GM12878 (cell line): ENCODE measurements around the gene PEAR1.
A peak's percentile ranks its signal among the peaks of the same experiment; 100 is the strongest.

Source experiments
- ATF7 ChIP-seq: fragments of 450-650 bp; IDR thresholded peaks from 2 replicates; pipeline ENCODE4 v1.6.1; 2016; ENCODE audit warnings: low read depth, mild to moderate bottlenecking
- CHD1 ChIP-seq: IDR thresholded peaks from 2 replicates; pipeline ENCODE4 v1.6.1; 2012; ENCODE audit warnings: low read depth, low read length, improper control_type of control experiment
- CTCF ChIP-seq, 3 experiments: IDR thresholded peaks in 2 of 3; conservative IDR thresholded peaks in 1 of 3; 2 replicates each; pipeline ENCODE4 v1.5.1; 2011; ENCODE audit warnings: low read depth in 3 of 3, low read length in 3 of 3, mild to moderate bottlenecking in 3 of 3, control low read depth in 2 of 3, moderate library complexity in 2 of 3, inconsistent platforms in 1 of 3, mixed read lengths in 1 of 3; ENCODE audit not compliant: control insufficient read depth in 2 of 3, insufficient read depth in 1 of 3; ENCODE audit errors: extremely low read depth in 1 of 3
- ELK1 ChIP-seq: IDR thresholded peaks from 2 replicates; pipeline ENCODE4 v1.6.1; 2012; ENCODE audit warnings: low read depth, low read length, improper control_type of control experiment
- NFXL1 ChIP-seq: fragments of 450-650 bp; IDR thresholded peaks from 2 replicates; pipeline ENCODE4 v1.6.1; 2017; ENCODE audit warnings: antibody characterized with exemption, mild to moderate bottlenecking, borderline replicate concordance
- NFYA ChIP-seq: IDR thresholded peaks from 2 replicates; pipeline ENCODE4 v1.6.1; 2011; ENCODE audit warnings: low read depth, mild to moderate bottlenecking, low read length, improper control_type of control experiment, borderline replicate concordance
- POLR2A ChIP-seq: IDR thresholded peaks from 2 replicates; pipeline ENCODE4 v1.6.1; 2011; ENCODE audit warnings: low read depth, mild to moderate bottlenecking, low read length
- RB1 ChIP-seq: fragments of 450-650 bp; formaldehyde crosslinking; IDR thresholded peaks from 2 replicates; pipeline ENCODE4 v1.6.1; 2017; ENCODE audit warnings: mild to moderate bottlenecking, borderline replicate concordance
- RCOR1 ChIP-seq: conservative IDR thresholded peaks from 2 replicates; pipeline ENCODE4 v1.6.1; 2012; ENCODE audit warnings: low read depth, low read length, improper control_type of control experiment
- REST ChIP-seq: IDR thresholded peaks from 2 replicates; pipeline ENCODE4 v1.6.1; 2012; ENCODE audit warnings: mild to moderate bottlenecking, low read depth, low read length
- TBL1XR1 ChIP-seq: IDR thresholded peaks from 2 replicates; pipeline ENCODE4 v1.6.1; 2012; ENCODE audit warnings: low read depth, low read length, improper control_type of control experiment
- ZBTB4 ChIP-seq: fragments of 450-650 bp; formaldehyde crosslinking; IDR thresholded peaks from 2 replicates; pipeline ENCODE4 v1.4.0; 2022; ENCODE audit warnings: mild to moderate bottlenecking, moderate library complexity
- ZNF274 ChIP-seq: IDR thresholded peaks from one replicate; pipeline ENCODE4 v1.8.0; 2011; ENCODE audit not compliant: insufficient read length, insufficient read depth

- TF ChIP-seq REST, result no peak
- TF ChIP-seq ZNF274, result no peak
- TF ChIP-seq ELK1, result no peak
- TF ChIP-seq CTCF (IDR thresholded peaks at IDR 0.05 in 2 of 3, conservative IDR thresholded peaks at IDR 0.05 in 1 of 3; ENCODE audit: control insufficient read depth in 2 of 3, extremely low read depth in 1 of 3, insufficient read depth in 1 of 3, low read depth in 3 of 3, low read length in 3 of 3), result 0 out of 6 replicates have a peak, but pooled peaks of 1 of the 3 experiments have one; percentile 20
- TF ChIP-seq NFYA, result no peak
- no peak for TF ChIP-seq RCOR1
- no peak for TF ChIP-seq POLR2A
- no peak for TF ChIP-seq RB1
- no peak for TF ChIP-seq ZBTB4 (CRISPR knock-in tag)
- TF ChIP-seq ATF7, result no peak
- no peak for TF ChIP-seq NFXL1
- TF ChIP-seq CHD1, result no peak
- TF ChIP-seq TBL1XR1, result no peak
These were observed 17.2 kb upstream of the PEAR1 start for GRCh38 chr1:156876281-156876680.
